ENCODE data around the gene APLNR. TPM values are rescaled to one million over a fixed set of nuclear protein-coding genes. Genes with fewer than 3 reads are reported as not detected.

APLNR gene
- total and polyA plus RNA-seq, 2 of the 8 experiments (the other 6 are each of a cell fraction or from before 2014, with no cell fraction given): 0.80 TPM; not detected in 1

DNA sequence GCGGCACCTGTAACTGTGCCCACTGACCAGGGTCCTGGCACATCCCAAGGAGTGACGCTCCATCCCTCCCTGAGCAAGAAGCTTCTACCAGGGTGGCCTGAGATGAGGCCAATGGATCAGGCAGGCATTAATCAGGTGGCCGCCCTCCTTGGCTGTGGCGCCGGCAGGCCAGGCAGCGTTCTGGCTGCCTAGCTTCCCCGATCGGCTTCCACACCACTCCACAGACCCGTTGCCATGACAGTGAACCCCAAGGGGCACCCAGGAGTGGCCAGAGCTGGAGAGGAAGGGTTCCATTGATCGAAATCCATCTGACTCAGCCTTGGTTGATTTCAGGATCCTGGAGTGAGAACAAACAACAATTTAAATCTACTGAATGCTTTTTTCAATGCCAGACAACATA, 34.8 kb downstream of the APLNR start (continued):
- TF ChIP-seq, protein P1, sequence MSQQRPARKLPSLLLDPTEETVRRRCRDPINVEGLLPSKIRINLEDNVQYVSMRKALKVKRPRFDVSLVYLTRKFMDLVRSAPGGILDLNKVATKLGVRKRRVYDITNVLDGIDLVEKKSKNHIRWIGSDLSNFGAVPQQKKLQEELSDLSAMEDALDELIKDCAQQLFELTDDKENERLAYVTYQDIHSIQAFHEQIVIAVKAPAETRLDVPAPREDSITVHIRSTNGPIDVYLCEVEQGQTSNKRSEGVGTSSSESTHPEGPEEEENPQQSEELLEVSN (IDR thresholded peaks at IDR 0.05): no peak
- TF ChIP-seq, protein P2, sequence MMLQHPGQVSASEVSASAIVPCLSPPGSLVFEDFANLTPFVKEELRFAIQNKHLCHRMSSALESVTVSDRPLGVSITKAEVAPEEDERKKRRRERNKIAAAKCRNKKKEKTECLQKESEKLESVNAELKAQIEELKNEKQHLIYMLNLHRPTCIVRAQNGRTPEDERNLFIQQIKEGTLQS (IDR thresholded peaks at IDR 0.05; ENCODE audit: insufficient read depth, low read depth, low read length): no peak
- TF ChIP-seq SAP30 (IDR thresholded peaks at IDR 0.05; ENCODE audit: insufficient read depth, insufficient replicate concordance, low read length) (no peak), BACH1 (IDR thresholded peaks at IDR 0.05; ENCODE audit: low read length) (no peak)
